H1 (cell line): ENCODE results near the gene CSF1. TPM values are rescaled to one million over a fixed set of nuclear protein-coding genes. Genes with fewer than 3 reads are reported as not detected.

Experiments
- CHD1 ChIP-seq: IDR thresholded peaks from 2 replicates; pipeline ENCODE4 v1.6.1; 2012; ENCODE audit warnings: low read depth, low read length, improper control_type of control experiment
- CHD2 ChIP-seq: IDR thresholded peaks from 2 replicates; pipeline ENCODE4 v1.6.1; 2012; ENCODE audit warnings: low read length, improper control_type of control experiment
- FOSL1 ChIP-seq: IDR thresholded peaks from 2 replicates; pipeline ENCODE4 v1.6.1; 2011; ENCODE audit warnings: mild to moderate bottlenecking, low read depth, low read length, moderate library complexity; ENCODE audit not compliant: insufficient read depth
- GABPA ChIP-seq: IDR thresholded peaks from 2 replicates; pipeline ENCODE4 v1.6.1; 2011; ENCODE audit warnings: mild to moderate bottlenecking, low read length, moderate library complexity, borderline replicate concordance; ENCODE audit not compliant: insufficient read depth
- JUND ChIP-seq: IDR thresholded peaks from 2 replicates; pipeline ENCODE4 v1.6.1; 2011; ENCODE audit warnings: mild to moderate bottlenecking, improper control_type of control experiment, low read length
- RBBP5 ChIP-seq: IDR thresholded peaks from 2 replicates; pipeline ENCODE4 v1.7.1; 2012; ENCODE audit warnings: low read depth, mild to moderate bottlenecking, inconsistent platforms, low read length, moderate library complexity, borderline replicate concordance
- SP1 ChIP-seq: IDR thresholded peaks from 2 replicates; pipeline ENCODE4 v1.6.1; 2011; ENCODE audit warnings: low read depth, low read length
- USF2 ChIP-seq: IDR thresholded peaks from 2 replicates; pipeline ENCODE4 v1.6.1; 2011; ENCODE audit warnings: low read length, improper control_type of control experiment
- polyA plus RNA-seq, 7 experiments: library from polyadenylated mRNA; depleted of rRNA in 3 of 7; stranded (reverse) in 5 of 7; unstranded in 2 of 7; fragments of >200 nt in 5 of 7; fragments of 200-250 nt in 2 of 7; gene quantifications; 1 replicate in 5 of 7; 2 replicates in 1 of 7; 4 replicates in 1 of 7; pipeline versions ENCODE4 v1.2.1 to v1.2.3, GENCODE V29; 2011 to 2013; ENCODE audit warnings: missing spikeins in 2 of 7, mixed read lengths in 2 of 7
- total RNA-seq: library from RNA; stranded (reverse); fragmentation: NEBNext Ultra II Directional; extraction: Animal tissue kit (Norgen Biotek cat#: 25700); gene quantifications from 2 replicates; pipeline ENCODE4 v1.2.1, GENCODE V29; 2021

Gene CSF1
- total and polyA plus RNA-seq, 2 of the 8 experiments (the other 6 are each of a cell fraction or from before 2014, with no cell fraction given) = 3.3 to 5.4 TPM

GRCh38 chr1:109931911-109932636 lies 21.4 kb downstream of the CSF1 start (continued):
- no peak for TF ChIP-seq USF2
- no peak for TF ChIP-seq SP1
- no peak for TF ChIP-seq GABPA
- TF ChIP-seq RBBP5 = no peak
- TF ChIP-seq CHD2 = no peak
- no peak for TF ChIP-seq CHD1
- no peak for TF ChIP-seq JUND
- no peak for TF ChIP-seq FOSL1
